Measurements from ENCODE around the gene ARL9.

The ARL9 gene

DNA sequence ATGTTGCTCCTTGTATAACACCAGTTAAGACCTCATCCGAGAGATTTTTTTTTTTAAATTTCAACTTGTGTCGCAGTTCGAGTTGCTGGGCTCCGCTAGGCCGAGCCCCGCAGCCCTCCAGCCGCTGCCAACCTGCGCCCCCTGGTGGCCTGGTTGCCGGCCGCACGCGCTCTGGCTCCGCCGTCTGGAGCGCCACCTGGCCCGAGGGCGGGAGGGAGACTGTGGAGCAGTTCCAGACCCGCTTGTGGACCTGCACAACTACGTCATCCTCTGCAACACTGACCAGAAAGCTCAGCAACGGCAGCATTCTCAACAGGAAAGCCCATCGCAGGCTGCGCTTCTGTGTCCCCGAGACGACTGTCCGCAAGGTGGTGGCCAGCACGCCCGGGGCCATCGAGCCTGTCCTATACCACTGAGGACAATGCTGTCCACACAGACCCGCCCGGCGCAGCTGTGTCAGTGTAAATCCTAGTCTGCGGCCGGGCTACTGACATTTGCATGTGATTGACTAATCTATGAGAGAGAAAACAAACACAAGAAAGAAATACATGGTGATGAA lies 39.1 kb downstream of the ARL9 start:
- POLR2A ChIA-PET, result no interaction called here

DNA sequence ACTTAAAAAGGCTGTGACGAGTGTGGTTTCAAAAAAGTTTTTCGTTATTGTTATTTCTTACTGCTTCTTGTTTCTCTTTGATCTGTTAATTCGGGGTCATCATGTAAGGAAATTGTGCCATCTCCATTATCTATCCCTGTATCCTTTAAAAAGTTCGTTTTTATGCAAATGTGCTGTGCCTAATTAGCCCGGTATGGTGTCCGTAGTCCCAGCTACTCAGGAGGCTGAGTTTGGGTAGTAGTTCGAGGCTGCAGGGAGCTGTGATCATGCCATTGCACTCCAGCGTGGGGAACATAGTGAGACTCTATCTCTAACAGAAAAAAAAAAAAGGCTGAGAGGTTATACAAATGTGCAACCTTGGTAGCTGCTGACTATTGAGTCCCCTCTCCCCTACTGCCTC lies 45.1 kb downstream of the ARL9 start:
- DNase-seq (ENCODE audit: low read depth, low spot score), result no peak
- H3K4me3 ChIP-seq (ENCODE audit: low read depth, low read length), result no peak overlapping the region
- CTCF ChIA-PET, result no interaction called here
- POLR2A ChIA-PET, result no interaction called here
- TF ChIP-seq, protein P1, sequence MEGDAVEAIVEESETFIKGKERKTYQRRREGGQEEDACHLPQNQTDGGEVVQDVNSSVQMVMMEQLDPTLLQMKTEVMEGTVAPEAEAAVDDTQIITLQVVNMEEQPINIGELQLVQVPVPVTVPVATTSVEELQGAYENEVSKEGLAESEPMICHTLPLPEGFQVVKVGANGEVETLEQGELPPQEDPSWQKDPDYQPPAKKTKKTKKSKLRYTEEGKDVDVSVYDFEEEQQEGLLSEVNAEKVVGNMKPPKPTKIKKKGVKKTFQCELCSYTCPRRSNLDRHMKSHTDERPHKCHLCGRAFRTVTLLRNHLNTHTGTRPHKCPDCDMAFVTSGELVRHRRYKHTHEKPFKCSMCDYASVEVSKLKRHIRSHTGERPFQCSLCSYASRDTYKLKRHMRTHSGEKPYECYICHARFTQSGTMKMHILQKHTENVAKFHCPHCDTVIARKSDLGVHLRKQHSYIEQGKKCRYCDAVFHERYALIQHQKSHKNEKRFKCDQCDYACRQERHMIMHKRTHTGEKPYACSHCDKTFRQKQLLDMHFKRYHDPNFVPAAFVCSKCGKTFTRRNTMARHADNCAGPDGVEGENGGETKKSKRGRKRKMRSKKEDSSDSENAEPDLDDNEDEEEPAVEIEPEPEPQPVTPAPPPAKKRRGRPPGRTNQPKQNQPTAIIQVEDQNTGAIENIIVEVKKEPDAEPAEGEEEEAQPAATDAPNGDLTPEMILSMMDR (IDR thresholded peaks at IDR 0.05; ENCODE audit: insufficient read depth, low read length, missing control alignments), result no peak

More for the DNA sequence above, 39.1 kb downstream of the ARL9 start:
- H3K4me3 ChIP-seq (ENCODE audit: low read depth, low read length), result peak overlapping the region; percentile 50
- TF ChIP-seq, protein P1 (IDR thresholded peaks at IDR 0.05; ENCODE audit: insufficient read depth, low read length, missing control alignments), result peak; percentile 99
- CTCF ChIA-PET, result interaction anchor here (0.6 to 2.9 kb wide), 42 partner anchors 9 to 293 kb away, joined by 3 to 44 read pairs (median 4); partner anchors contain the start of gene AASDH
- DNase-seq (ENCODE audit: low read depth, low spot score), result no peak

DNA sequence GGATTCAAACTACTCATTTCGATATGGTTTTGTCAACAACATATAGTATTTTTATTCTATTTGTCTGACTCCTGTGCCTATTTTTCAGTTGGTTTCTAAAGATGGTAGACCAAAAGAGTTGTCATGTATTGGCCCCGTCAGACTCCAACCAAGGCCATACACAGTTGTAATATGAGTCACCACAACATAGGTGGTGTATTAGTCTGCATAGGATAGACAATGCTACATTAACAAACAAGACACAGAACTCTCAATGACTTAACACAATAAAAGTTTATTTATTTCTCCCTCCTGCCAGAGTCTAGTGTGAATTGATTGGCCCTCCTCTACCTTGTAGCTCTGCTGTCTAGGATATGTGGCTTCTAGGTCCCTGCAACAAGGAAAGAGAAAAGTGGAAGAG lies 45.9 kb downstream of the ARL9 start:
- H3K4me3 ChIP-seq (ENCODE audit: low read depth, low read length), result no peak overlapping the region
- DNase-seq (ENCODE audit: low read depth, low spot score), result no peak
- ChIA-PET POLR2A (no interaction called here), CTCF (interaction anchor here (0.6 kb wide), 1 partner anchor 24 kb away, joined by 3 read pairs; no protein-coding TSS in a partner anchor)
- TF ChIP-seq, protein P1 (IDR thresholded peaks at IDR 0.05; ENCODE audit: insufficient read depth, low read length, missing control alignments), result no peak

DNA sequence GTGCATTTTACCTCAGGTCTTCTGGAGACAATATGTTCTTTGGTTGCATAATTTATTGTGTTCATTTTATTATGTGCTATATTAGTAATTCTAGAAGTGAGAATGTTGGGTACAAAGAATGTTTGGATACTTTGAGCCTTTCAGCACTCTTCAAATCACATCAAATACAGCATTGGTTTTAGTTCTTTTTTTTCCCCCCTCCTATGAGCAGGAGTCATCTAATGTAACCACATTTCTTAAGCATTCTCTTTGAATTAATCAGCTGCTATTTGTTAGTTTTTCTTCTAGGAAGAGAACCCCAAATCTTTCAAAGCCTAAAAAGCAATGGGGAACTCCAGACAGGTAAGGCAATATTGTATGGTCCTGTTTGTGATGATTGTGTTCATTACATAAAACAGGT lies 46.7 kb downstream of the ARL9 start:
- ChIA-PET CTCF (interaction anchor here (0.7 to 2.3 kb wide), 3 partner anchors 8 to 284 kb away, joined by 3 to 25 read pairs (median 4); no protein-coding TSS in a partner anchor), POLR2A (no interaction called here)
- TF ChIP-seq, protein P1 (IDR thresholded peaks at IDR 0.05; ENCODE audit: insufficient read depth, low read length, missing control alignments), result no peak
- no peak for DNase-seq (ENCODE audit: low read depth, low spot score)
- H3K4me3 ChIP-seq (ENCODE audit: low read depth, low read length), result no peak overlapping the region

DNA sequence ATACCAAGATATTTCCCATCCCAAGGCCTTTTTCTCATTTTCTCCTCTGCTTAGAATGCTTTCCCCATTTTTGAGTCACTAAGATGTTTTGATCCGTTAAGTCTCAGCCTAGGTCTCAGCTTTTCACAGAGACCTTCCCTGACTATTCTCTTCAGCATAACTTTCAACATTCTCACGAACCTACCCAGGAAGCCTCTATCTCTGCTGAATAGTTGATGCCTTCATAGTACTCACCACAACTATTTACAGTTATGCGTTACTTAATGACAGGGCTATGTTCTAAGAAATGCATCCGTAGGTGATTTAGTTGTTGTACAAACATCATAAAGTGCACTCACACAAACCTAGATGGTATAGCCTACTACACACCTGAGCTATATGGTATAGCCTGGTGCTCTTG lies 64.5 kb downstream of the ARL9 start:
- no peak overlapping the region for H3K4me3 ChIP-seq (ENCODE audit: low read depth, low read length)
- DNase-seq (ENCODE audit: low read depth, low spot score), result peak; percentile 9
- ChIA-PET CTCF (interaction anchor here (0.7 to 2.6 kb wide), 6 partner anchors 10 to 266 kb away, joined by 3 to 22 read pairs (median 4); no protein-coding TSS in a partner anchor), POLR2A (no interaction called here)
- TF ChIP-seq, protein P1 (IDR thresholded peaks at IDR 0.05; ENCODE audit: insufficient read depth, low read length, missing control alignments), result no peak
